HG03095 (cell line): Measurements from ENCODE around the gene MALRD1.

Source experiments
- ATAC-seq: cut with Tn5 transposase; IDR thresholded peaks from one replicate; pipeline ENCODE4 v1.9.1; 2021; ENCODE audit warnings: moderate library complexity; ENCODE audit not compliant: unreplicated experiment

The MALRD1 gene

GRCh38 chr10:19563388-19564141 lies 515.0 kb downstream of the MALRD1 start:
- ATAC-seq, result no peak

- ATAC-seq, result no peak
These were observed 521.5 kb downstream of the MALRD1 start for GRCh38 chr10:19570120-19570519.

DNA sequence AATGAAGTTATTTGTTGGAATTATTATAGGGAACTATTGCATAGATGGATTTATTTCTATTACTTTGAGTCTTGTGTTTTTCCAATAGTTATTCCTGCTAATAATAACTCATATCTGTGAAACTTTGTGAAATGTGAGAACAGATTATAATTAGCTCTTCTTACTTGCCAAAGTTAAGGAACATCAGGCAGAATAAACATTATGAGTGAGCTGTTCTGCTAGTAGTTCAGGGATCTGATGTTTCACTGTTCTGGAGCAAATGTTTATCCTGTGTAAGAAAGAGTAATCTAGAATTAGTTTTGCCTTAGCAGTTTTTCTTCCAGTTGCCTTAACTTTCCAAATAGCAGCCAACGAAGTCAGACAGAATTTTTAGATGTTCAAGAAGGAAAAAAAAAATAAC lies 522.4 kb downstream of the MALRD1 start:
- no peak for ATAC-seq

DNA sequence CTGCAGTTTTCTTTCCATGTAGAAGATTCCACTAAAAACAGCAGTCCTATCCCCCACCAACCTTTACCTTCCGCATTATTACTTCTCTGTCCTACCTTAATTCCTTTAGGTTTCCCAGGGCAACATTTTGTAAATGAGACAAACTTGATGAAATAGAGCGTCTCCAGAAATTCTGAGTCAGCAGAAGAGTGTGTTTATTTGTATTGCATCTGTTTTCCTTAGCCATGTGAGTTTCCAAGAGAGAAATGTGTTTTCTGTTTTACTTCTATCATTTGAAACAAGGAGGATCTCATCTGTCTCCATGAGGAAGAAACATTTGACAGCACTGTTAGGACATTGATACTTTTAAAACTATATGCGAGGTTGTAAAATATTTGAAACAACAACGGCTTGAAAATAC lies 523.5 kb downstream of the MALRD1 start:
- no peak for ATAC-seq

- no peak for ATAC-seq
These were observed 528.0 kb downstream of the MALRD1 start for GRCh38 chr10:19576576-19576975.

GRCh38 chr10:19577381-19577780 lies 528.8 kb downstream of the MALRD1 start:
- ATAC-seq, result no peak

- ATAC-seq, result no peak
These were observed 529.2 kb downstream of the MALRD1 start for GRCh38 chr10:19577807-19578206.

DNA sequence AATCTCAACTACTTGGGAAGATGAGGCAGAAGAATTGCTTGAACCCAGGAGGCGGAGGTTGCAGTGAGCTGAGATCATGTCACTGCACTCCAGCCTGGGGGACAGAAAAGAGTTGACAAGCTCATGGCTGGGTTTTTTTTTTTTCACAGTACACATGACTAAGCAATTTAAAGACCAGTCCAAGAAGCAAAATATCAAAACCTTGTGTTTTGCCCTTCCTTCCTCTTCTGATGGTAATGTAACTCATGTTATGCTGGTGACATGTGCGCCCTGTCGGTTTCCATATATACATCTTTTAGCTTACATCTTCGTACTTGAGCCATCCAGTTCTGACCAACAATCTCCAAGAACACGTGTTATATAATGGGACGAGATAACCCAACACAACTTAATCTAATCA lies 530.0 kb downstream of the MALRD1 start:
- ATAC-seq, result no peak

- no peak for ATAC-seq
These were observed 531.4 kb downstream of the MALRD1 start for GRCh38 chr10:19579761-19580545.

- no peak for ATAC-seq
These were observed 532.1 kb downstream of the MALRD1 start for GRCh38 chr10:19580691-19581090.

- ATAC-seq, result no peak
These were observed 540.0 kb downstream of the MALRD1 start for GRCh38 chr10:19588608-19589007.

DNA sequence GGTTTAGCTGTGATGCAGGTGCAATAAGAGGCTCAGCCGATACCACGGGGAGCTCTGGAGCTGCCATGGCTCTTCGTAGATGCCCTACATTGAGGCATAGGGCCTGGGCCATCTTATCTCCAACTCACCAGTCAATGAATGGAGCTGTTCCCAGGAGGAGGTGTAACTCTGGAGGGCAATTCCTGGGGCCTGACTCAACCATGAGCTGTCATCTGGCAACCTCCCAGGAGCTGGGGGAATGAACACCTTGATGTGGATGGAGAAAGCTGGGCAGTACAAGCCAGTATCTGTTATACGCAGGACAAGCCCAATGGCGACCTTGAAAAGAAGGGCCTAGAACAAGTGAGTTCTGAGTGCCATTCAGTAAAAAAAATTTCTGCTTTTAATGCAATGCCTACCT lies 543.7 kb downstream of the MALRD1 start:
- ATAC-seq, result no peak

DNA sequence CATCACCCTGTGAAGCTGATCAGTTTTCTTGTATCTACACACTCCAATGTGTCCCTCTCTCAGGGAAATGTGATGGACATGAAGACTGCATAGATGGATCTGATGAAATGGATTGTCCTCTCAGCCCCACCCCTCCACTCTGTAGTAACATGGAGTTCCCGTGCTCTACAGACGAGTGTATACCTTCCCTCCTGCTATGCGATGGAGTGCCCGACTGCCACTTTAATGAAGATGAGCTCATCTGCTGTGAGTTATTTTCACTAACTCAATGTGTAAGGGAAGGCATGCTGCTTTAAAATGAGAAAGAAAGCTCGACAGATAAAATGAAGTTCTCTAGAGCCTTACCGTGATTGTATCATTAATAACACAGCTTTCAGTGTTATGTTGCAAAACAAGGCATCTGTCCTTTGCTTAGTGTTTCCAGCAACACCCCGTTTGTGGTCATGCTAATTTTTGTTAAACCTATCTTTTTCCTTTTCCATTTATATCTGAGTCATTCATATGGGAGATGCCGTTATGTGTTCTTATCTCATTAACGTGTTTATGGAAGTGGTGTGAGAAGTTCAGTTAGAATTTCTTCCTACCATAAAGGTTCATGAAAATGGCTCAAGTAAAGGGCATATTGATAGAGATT lies 546.7 kb downstream of the MALRD1 start:
- no peak for ATAC-seq

DNA sequence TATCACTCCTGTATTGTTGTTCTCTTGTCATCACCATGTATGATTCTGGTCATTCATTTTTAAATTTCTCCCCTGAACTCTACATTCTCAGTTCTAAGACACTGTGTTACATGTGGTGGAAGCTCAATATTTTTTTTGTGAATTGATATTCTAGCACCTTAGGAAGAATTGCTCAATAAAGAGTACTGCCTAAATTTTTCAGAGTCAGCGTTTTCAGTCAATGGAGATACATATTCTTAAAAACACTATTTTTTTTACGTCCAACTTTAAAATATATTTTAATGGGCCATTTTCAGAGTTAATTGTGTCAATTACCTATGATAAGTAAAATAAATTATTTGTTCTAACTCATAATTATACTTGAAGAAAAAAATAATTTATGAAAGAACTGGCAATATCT lies 557.2 kb downstream of the MALRD1 start:
- no peak for ATAC-seq

DNA sequence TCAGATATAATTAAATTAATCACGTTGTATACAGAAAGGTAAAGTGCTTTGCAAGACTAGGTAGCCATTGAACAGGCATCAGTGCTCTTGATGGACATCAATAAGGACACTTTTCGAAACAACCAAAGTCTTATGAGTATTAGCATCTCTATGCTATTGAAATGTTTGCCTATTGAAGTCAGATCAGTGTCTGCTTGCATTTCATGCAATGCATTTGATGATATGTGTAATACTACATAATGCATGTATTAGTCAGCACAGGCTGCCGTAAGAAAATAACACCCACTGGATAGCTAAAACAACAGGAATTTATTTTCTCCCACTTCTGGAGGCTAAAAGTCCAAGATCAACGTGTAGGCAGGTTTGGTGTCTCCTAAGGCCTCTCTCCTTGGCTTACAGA lies 558.4 kb downstream of the MALRD1 start:
- ATAC-seq, result no peak

- no peak for ATAC-seq
These were observed 563.2 kb downstream of the MALRD1 start for GRCh38 chr10:19611775-19612174.

GRCh38 chr10:19616966-19617365 lies 568.4 kb downstream of the MALRD1 start:
- ATAC-seq, result no peak

- no peak for ATAC-seq
These were observed 572.2 kb downstream of the MALRD1 start for GRCh38 chr10:19620811-19621210.

DNA sequence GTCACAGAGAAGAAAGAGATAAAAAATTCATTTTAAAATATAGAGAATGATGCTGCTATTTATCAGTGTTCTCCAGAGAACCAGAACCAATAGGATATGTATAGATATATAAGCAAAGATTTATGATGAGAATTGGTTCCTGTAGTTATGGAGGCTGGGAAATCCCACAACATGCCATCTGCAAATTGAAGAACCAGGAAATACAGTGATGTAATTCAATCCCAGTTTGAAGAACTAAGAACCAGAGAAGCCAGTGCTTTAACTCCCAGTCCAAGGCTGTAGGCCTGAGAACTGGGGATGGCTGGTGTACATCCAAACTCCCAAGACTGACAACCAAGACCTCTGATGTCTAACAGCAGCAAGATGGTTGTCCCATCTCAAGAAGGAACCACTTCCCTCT lies 574.7 kb downstream of the MALRD1 start:
- no peak for ATAC-seq

GRCh38 chr10:19626156-19626555 lies 577.6 kb downstream of the MALRD1 start:
- no peak for ATAC-seq

- ATAC-seq, result no peak
These were observed 580.4 kb downstream of the MALRD1 start for GRCh38 chr10:19628767-19629560.
